PFSK-1 (cell line): Measurements from ENCODE around the gene APC.

ENCODE experiments used
- FOXP2 ChIP-seq: optimal IDR thresholded peaks from 2 replicates; pipeline ENCODE3; 2011; ENCODE audit warnings: borderline replicate concordance, control low read depth, inconsistent platforms; ENCODE audit not compliant: insufficient read depth; ENCODE audit errors: extremely low read length, extremely low read depth
- POLR2AphosphoS5 ChIP-seq: IDR thresholded peaks from 2 replicates; pipeline ENCODE4 v1.6.1; 2012; ENCODE audit warnings: low read depth, mild to moderate bottlenecking, control low read depth, low read length, moderate library complexity
- REST ChIP-seq, 2 experiments: IDR thresholded peaks; 2 replicates each; pipeline versions ENCODE4 v1.6.1 to v1.8.0; 2011 to 2012; ENCODE audit warnings: low read depth in 2 of 2, low read length in 2 of 2, control low read depth in 1 of 2, inconsistent platforms in 1 of 2, mild to moderate bottlenecking in 1 of 2, moderate library complexity in 1 of 2; ENCODE audit not compliant: insufficient read depth in 1 of 2
- SIN3A ChIP-seq: IDR thresholded peaks from 2 replicates; pipeline ENCODE4 v1.6.1; 2012; ENCODE audit warnings: mild to moderate bottlenecking, low read length, moderate library complexity, borderline replicate concordance; ENCODE audit not compliant: insufficient read depth
- TAF1 ChIP-seq: IDR thresholded peaks from 2 replicates; pipeline ENCODE4 v1.6.1; 2012; ENCODE audit warnings: low read length, control low read depth, borderline replicate concordance; ENCODE audit not compliant: insufficient read depth

APC gene

DNA sequence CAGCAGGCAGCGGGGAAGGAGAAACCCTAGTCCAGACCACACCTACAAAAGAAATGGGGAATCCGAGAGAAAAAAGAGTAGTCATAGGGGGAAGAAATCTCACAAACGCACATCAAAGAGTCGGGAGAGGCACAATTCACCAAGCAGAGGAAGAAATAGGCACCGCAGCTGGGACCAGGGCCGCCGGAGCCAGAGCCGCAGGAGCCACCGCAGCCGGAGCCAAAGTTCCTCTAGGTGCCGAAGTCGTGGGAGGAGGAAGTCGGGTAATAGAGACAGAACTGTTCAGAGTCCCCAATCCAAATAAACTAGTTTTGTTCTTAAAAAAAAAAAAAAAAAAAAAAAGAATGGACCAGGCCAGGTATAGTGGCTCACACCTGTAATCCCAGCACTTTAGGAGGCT is 155.1 kb downstream of the APC start:
- TF ChIP-seq FOXP2: no peak
- no peak for TF ChIP-seq SIN3A
- no peak for TF ChIP-seq TAF1
- TF ChIP-seq REST (IDR thresholded peaks at IDR 0.05; ENCODE audit: insufficient read depth in 1 of 2, low read depth in 2 of 2, low read length in 2 of 2): no peak
- TF ChIP-seq POLR2AphosphoS5: no peak

DNA sequence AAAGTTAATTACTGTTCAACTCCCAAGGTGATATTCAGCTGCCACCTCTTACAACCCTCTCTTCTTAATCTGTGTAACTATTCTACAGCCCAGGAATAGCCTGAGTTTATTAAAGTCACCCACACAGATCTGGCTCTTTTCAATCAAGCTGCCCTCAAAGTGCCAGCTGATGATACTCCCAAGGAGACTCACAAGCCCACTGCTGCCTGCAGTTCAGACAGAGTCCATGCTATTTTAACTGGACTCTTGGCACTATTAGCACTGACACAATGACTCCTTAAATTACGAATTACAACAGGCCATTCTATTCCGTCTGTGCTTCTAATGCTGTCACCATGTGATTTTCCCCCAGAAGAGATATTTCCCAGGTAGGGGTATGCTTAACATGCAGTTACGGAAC is 158.0 kb downstream of the APC start:
- no peak for TF ChIP-seq FOXP2
- no peak for TF ChIP-seq POLR2AphosphoS5
- no peak for TF ChIP-seq REST (IDR thresholded peaks at IDR 0.05; ENCODE audit: insufficient read depth in 1 of 2, low read depth in 2 of 2, low read length in 2 of 2)
- TF ChIP-seq SIN3A: no peak
- TF ChIP-seq TAF1: no peak
